Activated gamma-delta T cell treated with Interleukin-2 at 50 U/mL for 16 hours (primary cell): ENCODE results near the gene PPP2R5C.

Experiments
- DNase-seq: peaks from one replicate; pipeline ENCODE4 v3.0.0-alpha.2; 2020

The PPP2R5C gene

GRCh38 chr14:101844751-101845150 is 83.2 kb downstream of the PPP2R5C start:
- no peak for DNase-seq

GRCh38 chr14:101845496-101845895 is 84.0 kb downstream of the PPP2R5C start:
- DNase-seq, result no peak

GRCh38 chr14:101845896-101846295 is 84.4 kb downstream of the PPP2R5C start:
- DNase-seq, result no peak

GRCh38 chr14:101849125-101849524 is 87.6 kb downstream of the PPP2R5C start:
- DNase-seq, result no peak

GRCh38 chr14:101849640-101850039 is 88.1 kb downstream of the PPP2R5C start:
- no peak for DNase-seq

- DNase-seq, result no peak
Observed at GRCh38 chr14:101851183-101851582, 89.7 kb downstream of the PPP2R5C start.

- no peak for DNase-seq
Observed at GRCh38 chr14:101851736-101852405, 90.4 kb downstream of the PPP2R5C start.

GRCh38 chr14:101852785-101853184 is 91.3 kb downstream of the PPP2R5C start:
- DNase-seq, result no peak

- no peak for DNase-seq
Observed at GRCh38 chr14:101853455-101854018, 92.0 kb downstream of the PPP2R5C start.

- DNase-seq, result no peak
Observed at GRCh38 chr14:101854366-101854765, 92.9 kb downstream of the PPP2R5C start.

- no peak for DNase-seq
Observed at GRCh38 chr14:101855958-101856357, 94.4 kb downstream of the PPP2R5C start.

GRCh38 chr14:101856536-101856935 is 95.0 kb downstream of the PPP2R5C start:
- no peak for DNase-seq

GRCh38 chr14:101857226-101857625 is 95.7 kb downstream of the PPP2R5C start:
- DNase-seq, result no peak

- no peak for DNase-seq
Observed at GRCh38 chr14:101858791-101859537, 97.5 kb downstream of the PPP2R5C start.

- no peak for DNase-seq
Observed at GRCh38 chr14:101859538-101859902, 98.0 kb downstream of the PPP2R5C start.

- no peak for DNase-seq
Observed at GRCh38 chr14:101859958-101860357, 98.4 kb downstream of the PPP2R5C start.

GRCh38 chr14:101861464-101861863 is 100.0 kb downstream of the PPP2R5C start:
- no peak for DNase-seq

GRCh38 chr14:101862177-101862576 is 100.7 kb downstream of the PPP2R5C start:
- no peak for DNase-seq

- no peak for DNase-seq
Observed at GRCh38 chr14:101862711-101863110, 101.2 kb downstream of the PPP2R5C start.

- no peak for DNase-seq
Observed at GRCh38 chr14:101865288-101865687, 103.8 kb downstream of the PPP2R5C start.

- DNase-seq, result no peak
Observed at GRCh38 chr14:101867854-101868253, 106.3 kb downstream of the PPP2R5C start.

GRCh38 chr14:101869217-101869616 is 107.7 kb downstream of the PPP2R5C start:
- no peak for DNase-seq

GRCh38 chr14:101870273-101870939 is 108.9 kb downstream of the PPP2R5C start:
- no peak for DNase-seq

GRCh38 chr14:101872346-101872745 is 110.8 kb downstream of the PPP2R5C start:
- DNase-seq, result no peak
